GM21825 (cell line): Measurements from ENCODE around the gene UBA1.

Source experiments
- ATAC-seq: cut with Tn5 transposase; IDR thresholded peaks from one replicate; pipeline ENCODE4 v1.9.1; 2021; ENCODE audit warnings: mild to moderate bottlenecking, moderate library complexity; ENCODE audit not compliant: unreplicated experiment

Gene UBA1

GRCh38 chrX:47210661-47211425 is 17.2 kb downstream of the UBA1 start:
- no peak for ATAC-seq

GRCh38 chrX:47212381-47213293 is 19.0 kb downstream of the UBA1 start:
- ATAC-seq, result no peak

GRCh38 chrX:47214435-47215077 is 20.9 kb downstream of the UBA1 start:
- ATAC-seq, result no peak

GRCh38 chrX:47215291-47215900 is 21.8 kb downstream of the UBA1 start:
- no peak for ATAC-seq

- no peak for ATAC-seq
Observed at GRCh38 chrX:47216393-47216925, 22.8 kb downstream of the UBA1 start.

GRCh38 chrX:47217121-47217851 is 23.7 kb downstream of the UBA1 start:
- ATAC-seq, result no peak

GRCh38 chrX:47217852-47218279 is 24.2 kb downstream of the UBA1 start:
- peak; percentile 83 for ATAC-seq

- peak; percentile 40 for ATAC-seq
Observed at GRCh38 chrX:47218280-47218919, 24.8 kb downstream of the UBA1 start, which contains the start of gene CDK16. Gene CDK16, plus strand, starts transcription at chrX:47218681. Its CDS starts 4,877 bp downstream, at chrX:47223558.

- ATAC-seq, result peak; percentile 1
Observed at GRCh38 chrX:47218920-47219815, 25.5 kb downstream of the UBA1 start.

- no peak for ATAC-seq
Observed at GRCh38 chrX:47221756-47222155, 28.1 kb downstream of the UBA1 start.

GRCh38 chrX:47222751-47223350 is 29.2 kb downstream of the UBA1 start:
- no peak for ATAC-seq

GRCh38 chrX:47223476-47224250 is 30.0 kb downstream of the UBA1 start:
- ATAC-seq, result no peak

GRCh38 chrX:47224266-47224895 is 30.8 kb downstream of the UBA1 start:
- no peak for ATAC-seq

- ATAC-seq, result no peak
Observed at GRCh38 chrX:47224896-47225290, 31.3 kb downstream of the UBA1 start.

- ATAC-seq, result no peak
Observed at GRCh38 chrX:47226071-47226470, 32.4 kb downstream of the UBA1 start.

GRCh38 chrX:47226531-47227333 is 33.1 kb downstream of the UBA1 start:
- ATAC-seq, result no peak
